ENCODE results near the gene FETUB. TPM values are rescaled to one million over a fixed set of nuclear protein-coding genes. Genes with fewer than 3 reads are reported as not detected.

Gene FETUB
- polyA plus RNA-seq, 2 of the 4 experiments (the other 2 are of a cell fraction): 0.06 to 0.10 TPM

- WGBS (ENCODE audit: missing lambda C conversion rate): 41% methylated on average over 7 of the region's 7 CpGs
- ATAC-seq (no peak), DNase-seq (ENCODE audit: low read depth in 1 of 2, low spot score in 1 of 2) (no peak), FAIRE-seq (no peak)
- Histone ChIP-seq H3K4me2 (no peak overlapping the region), H3K27ac (no peak overlapping the region), H3K4me3 (no peak overlapping the region), H3K9me3 (no peaks in the 10 kb centered on the region), H3K4me1 (no peaks in the 10 kb centered on the region)
- POLR2A ChIA-PET: no interaction called here
- CTCF ChIA-PET: interaction anchor here (1.8 to 2.7 kb wide), 2 partner anchors 9 to 11 kb away, joined by 11 to 22 read pairs; no protein-coding TSS in a partner anchor
- TF ChIP-seq ZFP36 (IDR thresholded peaks at IDR 0.05; ENCODE audit: borderline replicate concordance, partially characterized antibody): no peak
- no peak for TF ChIP-seq HOXB5 (CRISPR knock-in tag; IDR thresholded peaks at IDR 0.05)
- no peak for TF ChIP-seq JUN (IDR thresholded peaks at IDR 0.05)
- TF ChIP-seq EP300 (IDR thresholded peaks at IDR 0.05): no peak
- no peak for TF ChIP-seq ZNF302 (CRISPR knock-in tag; IDR thresholded peaks at IDR 0.05)
- no peak for TF ChIP-seq CTCF (IDR thresholded peaks at IDR 0.05)
- no peak for TF ChIP-seq GATA3 (IDR thresholded peaks at IDR 0.05; ENCODE audit: borderline replicate concordance)
- no peak for TF ChIP-seq MAZ (IDR thresholded peaks at IDR 0.05; ENCODE audit: borderline replicate concordance, low read depth, low read length)
- no peak for TF ChIP-seq ZSCAN20 (CRISPR knock-in tag; IDR thresholded peaks at IDR 0.05)
- TF ChIP-seq PBX3 (IDR thresholded peaks at IDR 0.05): no peak
- TF ChIP-seq BHLHE40 (IDR thresholded peaks at IDR 0.05; ENCODE audit: low read depth, low read length): no peak
- TF ChIP-seq CHD4 (IDR thresholded peaks at IDR 0.05; ENCODE audit: borderline replicate concordance): no peak
Measured at GRCh38 chr3:186626254-186626847, 13.8 kb upstream of the FETUB start.

DNA sequence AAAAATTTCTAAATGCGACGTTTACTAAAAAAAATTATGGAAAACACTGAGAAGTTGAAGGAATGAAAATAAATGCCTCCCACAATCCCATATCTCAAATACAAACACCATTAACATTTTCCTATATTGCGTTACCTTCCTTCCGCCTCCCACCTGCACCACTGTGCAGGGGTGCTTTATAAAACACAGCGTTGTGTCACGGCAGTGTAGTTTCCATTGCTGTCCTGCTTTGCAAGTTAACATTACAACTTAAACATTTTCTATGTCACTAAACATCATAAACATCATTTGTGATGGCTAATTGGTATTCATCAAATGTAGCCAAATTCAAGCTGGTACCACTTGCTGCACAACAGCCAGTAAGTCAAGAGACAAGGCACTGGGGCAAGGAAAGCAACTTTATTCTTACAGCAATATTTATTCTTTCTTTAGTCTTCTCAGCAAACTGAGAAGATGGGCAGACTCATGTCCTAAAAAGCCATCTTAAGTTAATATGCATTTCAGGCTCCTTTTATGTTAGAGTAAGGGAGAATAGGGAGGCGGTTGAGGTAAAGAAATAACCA is 12.3 kb upstream of the FETUB start:
- H3K4me3 ChIP-seq: no peak overlapping the region
- POLR2A ChIA-PET: no interaction called here
- DNase-seq (ENCODE audit: low read depth in 1 of 2, low spot score in 1 of 2): no peak
- no peak for FAIRE-seq
- no peaks in the 10 kb centered on the region for H3K4me1 ChIP-seq
- no peak for ATAC-seq
- H3K27ac ChIP-seq: no peak overlapping the region
- H3K9me3 ChIP-seq: no peaks in the 10 kb centered on the region
- CTCF ChIA-PET: no interaction called here
- WGBS (ENCODE audit: missing lambda C conversion rate): 93% methylated on average over 7 of the region's 7 CpGs
- TF ChIP-seq NR3C1 (IDR thresholded peaks at IDR 0.05) (no peak), EHF (CRISPR knock-in tag; IDR thresholded peaks at IDR 0.05) (no peak), GATA3 (IDR thresholded peaks at IDR 0.05; ENCODE audit: borderline replicate concordance) (no peak), HEYL (CRISPR knock-in tag; IDR thresholded peaks at IDR 0.05) (no peak), ZSCAN20 (CRISPR knock-in tag; IDR thresholded peaks at IDR 0.05) (no peak), MAFK (IDR thresholded peaks at IDR 0.05; ENCODE audit: partially characterized antibody) (no peak), JUNB (IDR thresholded peaks at IDR 0.05) (no peak), MYC (IDR thresholded peaks at IDR 0.05; ENCODE audit: borderline replicate concordance, low read length) (no peak), CHD4 (IDR thresholded peaks at IDR 0.05; ENCODE audit: borderline replicate concordance) (no peak), HDAC2 (IDR thresholded peaks at IDR 0.05) (no peak), ESRRA (IDR thresholded peaks at IDR 0.05; ENCODE audit: borderline replicate concordance, low read length) (no peak), NFE2L2 (conservative IDR thresholded peaks at IDR 0.05; ENCODE audit: low read length) (no peak)
- H3K4me2 ChIP-seq: no peak overlapping the region

DNA sequence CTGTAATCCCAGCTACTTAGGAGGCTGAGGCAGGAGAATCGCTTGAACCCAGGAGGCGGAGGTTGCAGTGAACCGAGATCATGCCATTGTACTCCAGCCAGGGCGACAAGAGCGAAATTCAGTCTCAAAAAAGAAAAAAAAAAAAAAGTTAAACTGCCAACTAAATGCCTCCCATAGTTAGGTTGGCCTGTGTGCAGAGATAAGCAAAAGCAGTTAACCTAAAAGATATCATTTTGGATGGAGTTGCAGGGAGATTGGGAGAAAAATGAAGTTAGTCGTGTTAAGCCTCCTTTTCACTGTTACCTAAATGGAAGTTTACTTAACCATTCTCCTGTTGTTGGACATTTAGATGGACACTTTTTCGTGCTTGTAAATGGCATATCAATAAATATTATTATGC is 11.4 kb upstream of the FETUB start:
- ChIA-PET CTCF (interaction anchor here (6.9 kb wide), 1 partner anchor 12 kb away, joined by 48 read pairs; no protein-coding TSS in a partner anchor), POLR2A (no interaction called here)
- H3K4me2 ChIP-seq: no peak overlapping the region
- WGBS (ENCODE audit: missing lambda C conversion rate): 78% methylated on average over 7 of the region's 7 CpGs
- FAIRE-seq (no peak), ATAC-seq (no peak), DNase-seq (ENCODE audit: low read depth in 1 of 2, low spot score in 1 of 2) (no peak)
- no peaks in the 10 kb centered on the region for H3K9me3 ChIP-seq
- H3K4me1 ChIP-seq: no peaks in the 10 kb centered on the region
- H3K27ac ChIP-seq: no peak overlapping the region
- H3K4me3 ChIP-seq: no peak overlapping the region
- no peak for TF ChIP-seq CBX8 (IDR thresholded peaks at IDR 0.05)
- no peak for TF ChIP-seq FOXS1 (CRISPR knock-in tag; IDR thresholded peaks at IDR 0.05)
- no peak for TF ChIP-seq HES2 (IDR thresholded peaks at IDR 0.05)
- TF ChIP-seq, protein P1, sequence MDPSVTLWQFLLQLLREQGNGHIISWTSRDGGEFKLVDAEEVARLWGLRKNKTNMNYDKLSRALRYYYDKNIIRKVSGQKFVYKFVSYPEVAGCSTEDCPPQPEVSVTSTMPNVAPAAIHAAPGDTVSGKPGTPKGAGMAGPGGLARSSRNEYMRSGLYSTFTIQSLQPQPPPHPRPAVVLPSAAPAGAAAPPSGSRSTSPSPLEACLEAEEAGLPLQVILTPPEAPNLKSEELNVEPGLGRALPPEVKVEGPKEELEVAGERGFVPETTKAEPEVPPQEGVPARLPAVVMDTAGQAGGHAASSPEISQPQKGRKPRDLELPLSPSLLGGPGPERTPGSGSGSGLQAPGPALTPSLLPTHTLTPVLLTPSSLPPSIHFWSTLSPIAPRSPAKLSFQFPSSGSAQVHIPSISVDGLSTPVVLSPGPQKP (IDR thresholded peaks at IDR 0.05; ENCODE audit: low read depth, low read length): no peak
- TF ChIP-seq REST (IDR thresholded peaks at IDR 0.05): no peak
- no peak for TF ChIP-seq HOXB13 (CRISPR knock-in tag; IDR thresholded peaks at IDR 0.05; ENCODE audit: low read depth)
- no peak for TF ChIP-seq NR3C1 (IDR thresholded peaks at IDR 0.05)
- TF ChIP-seq NPAS2 (CRISPR knock-in tag; IDR thresholded peaks at IDR 0.05; ENCODE audit: borderline replicate concordance): no peak
- no peak for TF ChIP-seq HOXB5 (CRISPR knock-in tag; IDR thresholded peaks at IDR 0.05)
